Medulla oblongata (tissue), 1 donor: ENCODE data around the gene SLC22A4.

Source experiments
- DNase-seq: peaks from one replicate; pipeline ENCODE4 v3.0.0-alpha.2; 2015; ENCODE audit errors: extremely low spot score

The SLC22A4 gene

DNA sequence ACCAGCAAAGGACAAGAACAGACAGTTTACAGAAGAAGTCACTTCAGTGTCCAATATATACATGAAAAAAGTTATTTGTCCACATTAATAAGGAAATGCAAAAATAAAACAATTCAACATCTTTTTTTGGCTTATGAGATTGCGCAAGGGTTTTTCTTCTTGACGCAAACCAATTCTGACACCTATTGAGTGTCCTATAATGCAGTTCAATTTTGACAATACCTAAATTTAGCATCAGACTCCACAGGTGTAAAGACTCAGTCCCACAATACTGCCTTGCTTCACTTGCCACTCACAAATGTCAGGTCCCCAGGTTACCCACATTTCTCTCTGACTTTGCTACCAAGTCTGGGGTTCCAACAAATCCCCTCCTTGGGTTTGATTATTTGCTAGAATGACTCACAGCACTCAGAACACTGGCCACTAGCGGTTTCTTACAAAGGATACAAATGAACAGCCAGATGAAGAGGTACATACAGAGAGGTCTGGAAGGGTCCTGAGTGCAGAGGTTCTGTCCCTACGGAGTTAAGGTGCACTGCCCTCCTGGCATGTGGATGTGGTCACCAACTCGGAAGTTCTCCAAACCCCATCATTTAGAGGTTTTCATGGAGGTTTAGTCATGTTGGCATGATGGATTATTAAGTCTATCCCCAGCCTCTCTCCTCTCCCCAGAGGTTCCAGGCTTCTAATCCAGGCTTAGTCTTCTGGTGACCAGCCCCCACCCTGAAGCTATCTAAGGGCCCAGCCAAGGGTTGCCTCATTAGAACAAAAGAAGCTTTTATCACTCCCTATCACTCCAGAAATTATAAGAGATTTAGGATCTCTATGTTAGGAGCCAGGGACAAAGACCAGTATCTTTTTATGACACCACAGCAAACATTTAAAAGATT lies 48.3 kb downstream of the SLC22A4 start:
- DNase-seq = no peak

DNA sequence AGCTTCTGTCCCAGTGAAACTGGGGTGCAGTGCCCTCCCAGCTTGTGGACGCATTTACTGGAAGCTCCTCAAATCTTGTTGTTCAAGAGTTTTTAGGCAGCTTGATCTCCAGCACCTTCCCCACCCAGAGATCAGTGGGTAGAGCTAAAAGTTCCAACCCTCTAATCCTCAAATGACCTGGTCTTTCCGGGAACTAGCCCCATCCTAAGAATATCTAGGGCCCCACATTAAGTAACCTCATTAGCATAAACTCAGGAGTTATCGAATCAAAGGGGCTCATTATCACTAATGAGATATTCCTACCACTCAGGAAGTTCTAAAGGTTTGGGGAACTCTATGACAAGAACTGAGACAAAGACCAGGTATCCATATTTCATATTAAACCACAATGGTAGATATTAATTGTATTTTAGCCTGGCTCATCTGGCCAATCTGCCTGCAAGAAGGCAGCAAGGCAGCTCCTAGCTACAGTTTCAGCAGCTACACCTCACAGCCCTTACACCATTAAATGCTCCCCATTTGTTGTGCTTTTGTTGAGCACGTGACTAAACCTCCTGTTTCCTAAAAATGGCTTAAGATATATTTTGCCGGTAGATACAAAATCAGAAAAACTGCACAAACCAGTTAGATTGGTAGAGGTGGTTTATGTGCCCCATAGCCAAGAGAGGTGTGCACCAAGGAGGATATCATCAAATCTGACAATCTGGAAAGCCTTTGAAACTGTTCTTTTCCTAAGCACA lies 50.8 kb downstream of the SLC22A4 start:
- DNase-seq = no peak

- no peak for DNase-seq
Observed at GRCh38 chr5:132353486-132353995, 59.3 kb downstream of the SLC22A4 start.

GRCh38 chr5:132354381-132355139 lies 60.4 kb downstream of the SLC22A4 start:
- DNase-seq = no peak

DNA sequence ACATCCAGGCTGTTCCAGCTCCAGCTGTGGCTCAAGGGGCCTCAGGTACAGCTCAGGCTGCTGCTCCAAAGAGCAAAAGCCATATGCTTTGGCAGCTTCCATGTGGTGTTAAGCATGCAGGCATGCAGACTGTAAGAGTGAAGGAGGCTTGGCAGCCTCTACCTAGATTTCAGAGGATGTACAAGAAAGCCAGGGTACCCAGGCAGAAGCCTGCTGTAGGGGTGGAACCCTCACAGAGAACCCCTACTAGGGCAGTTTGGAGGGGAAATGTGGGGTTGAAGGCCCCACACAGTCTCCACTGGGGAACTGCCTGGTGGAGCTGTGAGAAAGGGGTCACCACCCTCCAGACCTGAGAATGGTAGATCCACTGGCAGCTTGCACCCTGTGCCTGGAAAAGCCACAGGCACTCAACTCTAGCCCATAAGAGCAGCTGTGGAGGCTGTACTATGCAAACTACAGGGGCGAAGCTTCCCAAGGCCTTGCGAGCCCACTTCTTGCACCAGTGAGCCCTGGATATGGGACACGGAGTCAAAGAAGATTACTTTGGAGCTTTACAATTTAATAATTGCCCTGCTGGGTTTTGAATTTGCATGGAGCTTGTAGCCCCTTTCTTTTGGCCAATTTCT lies 61.1 kb downstream of the SLC22A4 start:
- no peak for DNase-seq

DNA sequence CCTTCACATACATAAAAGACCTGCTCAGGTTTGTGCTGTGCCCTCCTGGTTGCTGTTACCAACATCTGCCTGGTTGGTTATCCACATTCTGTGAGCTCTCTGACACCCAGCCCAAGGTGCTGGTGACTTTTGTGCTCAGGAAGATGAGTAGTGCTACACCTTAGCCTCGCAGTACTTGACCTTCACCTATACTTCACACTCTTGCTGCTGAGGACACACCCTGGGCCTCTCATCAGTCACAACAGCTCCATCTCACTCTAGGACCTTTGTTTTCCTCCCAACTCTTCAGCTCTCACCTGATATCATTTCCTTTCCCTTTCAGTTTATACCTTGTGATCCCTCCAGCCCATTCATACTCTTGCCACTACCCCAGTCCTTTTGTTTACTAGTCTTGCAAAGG lies 64.6 kb downstream of the SLC22A4 start:
- no peak for DNase-seq

GRCh38 chr5:132362086-132362485 lies 67.9 kb downstream of the SLC22A4 start:
- DNase-seq = no peak

DNA sequence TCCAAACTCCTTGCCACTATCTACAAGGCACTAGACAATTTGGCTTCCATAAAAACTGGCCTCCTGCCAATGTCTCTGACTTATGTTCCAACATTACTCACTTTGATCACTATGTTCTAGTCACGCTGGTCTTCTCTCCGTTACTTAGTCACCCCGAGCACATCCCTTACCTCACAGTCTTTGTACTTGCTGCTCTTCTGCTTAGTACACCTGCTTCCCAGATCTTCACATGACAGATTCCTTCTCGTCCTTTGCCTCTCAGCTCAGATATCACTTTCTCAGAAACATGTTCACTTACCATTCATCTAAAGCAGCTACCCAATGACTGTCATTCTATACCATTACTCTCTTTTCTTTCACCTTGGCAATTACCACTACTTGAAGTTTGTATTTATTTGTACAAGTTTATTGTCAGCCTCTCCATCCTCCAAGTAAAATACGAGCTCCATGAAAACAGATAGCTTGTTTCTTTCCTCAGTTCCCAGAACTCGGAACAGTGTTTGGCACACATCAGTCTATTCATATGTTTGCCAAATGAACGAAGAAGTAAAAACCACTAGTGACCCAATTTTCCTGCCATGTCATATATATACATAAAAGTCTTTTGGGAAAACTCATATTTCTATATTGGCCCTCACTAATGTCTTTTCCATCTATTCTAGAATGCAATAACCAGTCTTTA lies 69.4 kb downstream of the SLC22A4 start:
- peak; percentile 58 for DNase-seq

DNA sequence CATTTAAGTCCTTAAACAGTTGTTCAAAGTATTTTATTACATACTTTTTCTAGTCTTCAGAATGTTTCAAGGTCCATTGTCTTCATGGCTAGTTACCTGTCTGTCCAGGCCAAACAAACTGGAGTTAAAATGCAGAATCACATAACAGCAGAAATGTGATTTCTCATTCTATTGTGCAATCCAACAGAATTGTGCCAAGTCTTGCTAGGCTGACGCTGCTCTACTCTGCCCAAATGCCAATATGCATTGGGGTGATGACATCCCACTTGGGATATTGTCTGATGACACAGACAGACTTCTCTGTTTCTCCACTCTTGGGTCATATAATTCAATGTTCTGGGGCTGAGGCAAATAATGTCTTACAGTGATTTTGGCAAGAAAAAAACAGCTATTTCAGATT lies 70.1 kb downstream of the SLC22A4 start:
- peak; percentile 37 for DNase-seq

GRCh38 chr5:132365213-132365612 lies 71.0 kb downstream of the SLC22A4 start:
- DNase-seq = no peak

- DNase-seq = no peak
Observed at GRCh38 chr5:132368186-132368585, 74.0 kb downstream of the SLC22A4 start.

- no peak for DNase-seq
Observed at GRCh38 chr5:132369007-132369473, 74.8 kb downstream of the SLC22A4 start.

DNA sequence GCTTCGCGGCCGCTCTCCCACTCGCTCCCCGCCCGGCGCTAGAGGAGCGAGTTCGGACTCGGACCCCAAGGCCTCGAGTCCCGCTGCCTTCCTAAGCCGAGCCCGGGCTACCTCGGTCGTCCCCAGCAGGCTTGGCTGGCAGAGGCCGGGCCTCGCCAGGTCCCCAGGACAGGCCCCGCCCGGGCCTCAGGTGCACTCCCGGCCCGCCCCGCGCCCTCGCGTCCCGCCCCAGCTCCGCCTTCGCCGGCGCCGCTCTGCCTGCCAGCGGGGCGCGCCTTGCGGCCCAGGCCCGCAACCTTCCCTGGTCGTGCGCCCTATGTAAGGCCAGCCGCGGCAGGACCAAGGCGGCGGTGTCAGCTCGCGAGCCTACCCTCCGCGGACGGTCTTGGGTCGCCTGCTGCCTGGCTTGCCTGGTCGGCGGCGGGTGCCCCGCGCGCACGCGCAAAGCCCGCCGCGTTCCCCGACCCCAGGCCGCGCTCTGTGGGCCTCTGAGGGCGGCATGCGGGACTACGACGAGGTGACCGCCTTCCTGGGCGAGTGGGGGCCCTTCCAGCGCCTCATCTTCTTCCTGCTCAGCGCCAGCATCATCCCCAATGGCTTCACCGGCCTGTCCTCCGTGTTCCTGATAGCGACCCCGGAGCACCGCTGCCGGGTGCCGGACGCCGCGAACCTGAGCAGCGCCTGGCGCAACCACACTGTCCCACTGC lies 75.4 kb downstream of the SLC22A4 start, which contains the start of gene SLC22A5:
Gene SLC22A5, plus strand, starts transcription at position 237 of the 707 bp plus-strand sequence. Its CDS starts 263 bp downstream, at position 500.
- DNase-seq = peak; percentile 47

- no peak for DNase-seq
Observed at GRCh38 chr5:132370181-132370970, 76.2 kb downstream of the SLC22A4 start.

DNA sequence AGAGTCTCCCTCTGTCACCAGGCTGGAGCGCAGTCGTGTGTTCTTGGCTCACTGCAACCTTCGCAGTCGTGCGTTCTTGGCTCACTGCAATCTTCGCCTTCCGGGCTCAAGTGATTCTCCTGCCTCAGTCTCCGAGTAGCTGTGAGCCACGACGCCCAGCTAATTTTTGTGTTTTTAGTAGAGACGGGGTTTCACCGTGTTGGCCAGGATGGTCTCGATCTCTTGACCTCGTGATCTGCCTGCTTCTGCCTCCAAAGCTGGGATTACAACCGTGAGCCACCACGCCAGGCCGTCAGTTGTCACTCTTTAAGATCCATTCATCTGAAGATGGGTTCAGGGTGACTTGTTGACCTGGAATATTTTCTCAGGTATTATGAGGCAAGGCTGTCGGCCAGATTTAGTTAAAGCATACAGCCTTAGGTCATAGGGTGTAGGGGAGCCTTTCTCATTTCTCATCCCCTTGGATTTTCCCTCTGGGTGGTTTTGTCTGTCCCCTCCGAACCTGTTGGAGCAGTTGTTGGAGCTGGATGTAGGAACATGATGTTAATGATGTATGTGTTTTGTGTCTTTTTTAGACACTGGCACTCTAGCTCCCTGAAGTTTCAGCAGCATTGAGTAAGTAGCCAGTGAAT lies 76.9 kb downstream of the SLC22A4 start:
- DNase-seq = no peak

GRCh38 chr5:132371603-132371994 lies 77.4 kb downstream of the SLC22A4 start:
- DNase-seq = no peak

DNA sequence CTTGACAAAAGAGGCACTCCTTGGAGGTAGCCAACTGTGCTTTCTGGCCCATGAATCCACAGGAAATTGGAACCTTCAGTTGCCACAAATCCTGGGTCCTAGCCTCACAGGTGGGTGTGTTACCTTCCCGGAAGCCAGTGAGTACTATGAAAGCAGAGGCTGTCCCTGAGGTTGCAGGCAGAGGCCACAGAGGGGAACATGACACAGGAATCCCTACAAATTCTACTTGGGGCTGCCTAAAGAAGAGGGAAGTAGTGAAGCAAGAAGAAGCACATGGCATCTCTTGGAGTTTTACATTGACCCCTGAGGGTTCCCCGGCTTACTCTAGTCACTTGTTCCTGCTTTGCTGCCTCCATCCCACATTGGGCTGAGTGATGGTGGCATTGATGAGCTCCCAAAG lies 77.9 kb downstream of the SLC22A4 start:
- DNase-seq = no peak

GRCh38 chr5:132372542-132372941 lies 78.3 kb downstream of the SLC22A4 start:
- no peak for DNase-seq

GRCh38 chr5:132375957-132376356 lies 81.8 kb downstream of the SLC22A4 start:
- DNase-seq = no peak
